PC-9 (cell line): ENCODE measurements around the gene SNX27.

Experiments
- EZH2 ChIP-seq: fragments of 200-600 bp; sonication (generic); IDR thresholded peaks from 2 replicates; pipeline ENCODE4 v1.8.0; 2017; ENCODE audit warnings: antibody characterized with exemption, low read depth
- TF ChIP-seq, protein P1 (sequence below): fragments of 200-600 bp; sonication (generic); conservative IDR thresholded peaks from 2 replicates; pipeline ENCODE4 v1.6.1; 2017; ENCODE audit warnings: mixed run types, antibody characterized with exemption, mild to moderate bottlenecking, moderate library complexity

DNA sequence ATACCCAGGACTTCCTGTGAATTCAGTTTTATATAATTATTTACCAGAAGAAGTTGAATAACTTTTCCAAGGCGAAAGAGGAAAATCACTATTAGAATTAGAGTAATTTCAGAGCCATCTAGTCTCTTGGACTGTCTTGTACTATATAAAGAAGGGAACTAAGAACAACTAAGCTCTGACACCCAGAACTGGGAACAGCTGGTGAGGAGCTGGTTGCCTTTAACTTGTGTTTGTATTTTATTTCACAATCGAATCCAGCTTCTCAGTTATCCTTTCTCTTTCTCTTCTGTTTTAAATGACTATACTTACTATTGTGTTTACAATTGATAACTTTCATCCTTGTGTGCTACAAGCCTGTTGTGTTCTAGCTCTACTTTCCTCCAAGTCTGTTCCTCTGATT is 8.4 kb downstream of the SNX27 start:
- TF ChIP-seq, protein P1, sequence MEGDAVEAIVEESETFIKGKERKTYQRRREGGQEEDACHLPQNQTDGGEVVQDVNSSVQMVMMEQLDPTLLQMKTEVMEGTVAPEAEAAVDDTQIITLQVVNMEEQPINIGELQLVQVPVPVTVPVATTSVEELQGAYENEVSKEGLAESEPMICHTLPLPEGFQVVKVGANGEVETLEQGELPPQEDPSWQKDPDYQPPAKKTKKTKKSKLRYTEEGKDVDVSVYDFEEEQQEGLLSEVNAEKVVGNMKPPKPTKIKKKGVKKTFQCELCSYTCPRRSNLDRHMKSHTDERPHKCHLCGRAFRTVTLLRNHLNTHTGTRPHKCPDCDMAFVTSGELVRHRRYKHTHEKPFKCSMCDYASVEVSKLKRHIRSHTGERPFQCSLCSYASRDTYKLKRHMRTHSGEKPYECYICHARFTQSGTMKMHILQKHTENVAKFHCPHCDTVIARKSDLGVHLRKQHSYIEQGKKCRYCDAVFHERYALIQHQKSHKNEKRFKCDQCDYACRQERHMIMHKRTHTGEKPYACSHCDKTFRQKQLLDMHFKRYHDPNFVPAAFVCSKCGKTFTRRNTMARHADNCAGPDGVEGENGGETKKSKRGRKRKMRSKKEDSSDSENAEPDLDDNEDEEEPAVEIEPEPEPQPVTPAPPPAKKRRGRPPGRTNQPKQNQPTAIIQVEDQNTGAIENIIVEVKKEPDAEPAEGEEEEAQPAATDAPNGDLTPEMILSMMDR = no peak
- TF ChIP-seq EZH2 = no peak
